Measurements from ENCODE around the gene RPS26.
"Not testable (repeated sequence)": the region's sequence is repeated elsewhere in the genome, so short reads cannot be mapped to it uniquely, and the experiment has no call there.

RPS26 gene

DNA sequence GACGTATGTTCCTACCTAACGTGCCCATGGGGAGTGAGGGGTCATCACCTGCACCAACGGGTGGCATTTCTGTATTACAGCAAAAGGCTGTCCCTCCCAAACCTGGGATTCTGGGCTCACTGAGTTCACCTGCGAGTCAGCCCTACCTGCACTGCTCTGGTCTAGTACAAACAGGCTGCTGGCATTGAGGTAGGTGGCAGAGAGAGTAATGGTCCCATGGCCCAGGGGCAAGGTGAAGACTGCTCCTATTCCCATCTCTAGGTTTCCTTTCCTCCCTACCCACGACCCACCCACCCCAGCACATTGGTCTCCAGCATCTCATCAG, 44.2 kb upstream of the RPS26 start (continued):
- no peak for TF ChIP-seq CSRNP3 (CRISPR knock-in tag; IDR thresholded peaks at IDR 0.05)
- TF ChIP-seq SNAI2 (CRISPR knock-in tag; IDR thresholded peaks at IDR 0.05), result no peak
- TF ChIP-seq PATZ1 (CRISPR knock-in tag; IDR thresholded peaks at IDR 0.05; ENCODE audit: borderline replicate concordance), result no peak
- TF ChIP-seq TCF4 (CRISPR knock-in tag; IDR thresholded peaks at IDR 0.05; ENCODE audit: borderline replicate concordance), result no peak
- no peak for TF ChIP-seq PPARA (CRISPR knock-in tag; IDR thresholded peaks at IDR 0.05; ENCODE audit: borderline replicate concordance)
- no peak for TF ChIP-seq ZNF8 (CRISPR knock-in tag; IDR thresholded peaks at IDR 0.05)
- TF ChIP-seq BACH2 (CRISPR knock-in tag; IDR thresholded peaks at IDR 0.05; ENCODE audit: borderline replicate concordance), result no peak
- no peak for TF ChIP-seq TOX (CRISPR knock-in tag; IDR thresholded peaks at IDR 0.05; ENCODE audit: borderline replicate concordance)

GRCh38 chr12:55999522-55999921, 42.2 kb upstream of the RPS26 start:
- not testable (repeated sequence) for ATAC-seq

DNA sequence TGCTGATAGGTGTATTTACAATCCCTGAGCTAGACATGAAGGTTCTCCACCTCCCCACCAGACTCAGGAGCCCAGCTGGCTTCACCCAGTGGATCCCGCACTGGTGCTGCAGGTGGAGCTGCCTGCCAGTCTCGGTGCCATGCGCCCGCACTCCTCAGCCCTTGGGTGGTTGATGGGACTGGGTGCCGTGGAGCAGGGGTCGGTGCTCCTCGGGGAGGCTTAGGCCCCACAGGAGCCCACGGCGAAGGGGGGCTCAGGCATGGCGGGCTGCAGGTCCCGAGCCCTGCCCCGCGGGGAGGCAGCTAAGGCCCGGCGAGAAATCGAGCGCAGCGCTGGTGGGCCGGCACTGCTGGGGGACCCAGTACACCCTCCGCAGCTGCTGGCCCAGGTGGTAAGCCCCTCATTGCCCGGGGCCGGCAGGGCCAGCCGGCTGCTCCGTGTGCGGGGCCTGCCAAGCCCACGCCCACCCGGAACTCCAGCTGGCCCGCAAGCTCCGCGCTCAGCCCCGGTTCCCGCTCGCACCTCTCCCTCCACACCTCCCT, 41.6 kb upstream of the RPS26 start:
- not testable (repeated sequence) for ATAC-seq

DNA sequence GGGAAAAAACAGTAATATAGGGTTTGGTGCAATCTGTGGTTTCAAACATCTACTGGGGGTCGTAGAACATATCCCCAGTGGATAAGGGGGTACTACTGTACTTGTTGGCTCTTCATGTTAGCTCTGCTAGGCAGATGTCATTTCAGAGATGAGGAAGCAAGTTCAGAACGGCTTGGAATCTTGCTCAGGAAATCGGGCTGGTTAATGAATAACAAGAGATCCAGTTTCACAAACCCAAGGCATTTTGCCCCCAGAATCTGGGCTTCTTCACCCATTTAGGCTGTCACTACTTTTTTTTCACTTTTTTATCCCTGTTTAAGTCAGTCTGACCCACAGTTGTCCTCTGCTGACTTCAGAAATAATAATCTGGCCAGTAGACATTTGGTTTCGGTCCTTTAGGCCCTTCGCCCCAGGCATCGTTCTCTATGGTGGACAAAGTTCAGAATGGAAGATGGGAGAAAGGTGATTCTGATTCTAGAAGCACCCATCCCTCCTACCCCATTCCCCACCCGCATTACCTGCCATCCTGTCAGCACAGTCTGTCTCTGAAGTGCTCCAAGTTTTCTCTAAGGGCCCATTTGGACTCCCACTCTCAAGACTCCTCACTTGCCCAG, 40.1 kb upstream of the RPS26 start:
- ATAC-seq, result no peak
- TF ChIP-seq TOX (CRISPR knock-in tag; IDR thresholded peaks at IDR 0.05; ENCODE audit: borderline replicate concordance) (no peak), OSR1 (CRISPR knock-in tag; IDR thresholded peaks at IDR 0.05) (no peak), ESRRG (CRISPR knock-in tag; IDR thresholded peaks at IDR 0.05) (no peak), TCF4 (CRISPR knock-in tag; IDR thresholded peaks at IDR 0.05; ENCODE audit: borderline replicate concordance) (no peak), RARB (CRISPR knock-in tag; IDR thresholded peaks at IDR 0.05) (no peak), ZNF8 (CRISPR knock-in tag; IDR thresholded peaks at IDR 0.05) (no peak)

DNA sequence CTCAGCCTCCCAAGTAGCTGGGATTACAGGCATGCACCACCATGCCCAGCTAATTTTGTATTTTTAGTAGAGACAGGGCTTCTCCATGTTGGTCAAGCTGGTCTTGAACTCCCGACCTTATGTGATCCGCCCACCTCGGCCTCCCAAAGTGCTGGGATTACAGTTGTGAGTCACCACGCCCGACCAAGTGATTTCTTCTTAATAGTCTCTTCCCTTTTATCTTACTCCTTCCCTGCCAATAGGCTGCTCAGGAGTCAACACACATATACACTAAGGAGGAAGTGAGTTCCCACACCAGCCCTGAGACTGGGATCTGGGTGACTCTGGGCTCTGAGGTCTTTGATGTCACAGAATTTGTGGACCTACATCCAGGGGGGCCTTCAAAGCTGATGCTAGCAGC, 38.3 kb upstream of the RPS26 start:
- not testable (repeated sequence) for ATAC-seq

GRCh38 chr12:56004211-56004610, 37.5 kb upstream of the RPS26 start:
- no peak for ATAC-seq
- TF ChIP-seq RARB (CRISPR knock-in tag; IDR thresholded peaks at IDR 0.05) (no peak), ISL1 (CRISPR knock-in tag; IDR thresholded peaks at IDR 0.05) (no peak), ZNF565 (CRISPR knock-in tag; conservative IDR thresholded peaks at IDR 0.05; ENCODE audit: low read depth) (no peak), OSR1 (CRISPR knock-in tag; IDR thresholded peaks at IDR 0.05) (no peak)

DNA sequence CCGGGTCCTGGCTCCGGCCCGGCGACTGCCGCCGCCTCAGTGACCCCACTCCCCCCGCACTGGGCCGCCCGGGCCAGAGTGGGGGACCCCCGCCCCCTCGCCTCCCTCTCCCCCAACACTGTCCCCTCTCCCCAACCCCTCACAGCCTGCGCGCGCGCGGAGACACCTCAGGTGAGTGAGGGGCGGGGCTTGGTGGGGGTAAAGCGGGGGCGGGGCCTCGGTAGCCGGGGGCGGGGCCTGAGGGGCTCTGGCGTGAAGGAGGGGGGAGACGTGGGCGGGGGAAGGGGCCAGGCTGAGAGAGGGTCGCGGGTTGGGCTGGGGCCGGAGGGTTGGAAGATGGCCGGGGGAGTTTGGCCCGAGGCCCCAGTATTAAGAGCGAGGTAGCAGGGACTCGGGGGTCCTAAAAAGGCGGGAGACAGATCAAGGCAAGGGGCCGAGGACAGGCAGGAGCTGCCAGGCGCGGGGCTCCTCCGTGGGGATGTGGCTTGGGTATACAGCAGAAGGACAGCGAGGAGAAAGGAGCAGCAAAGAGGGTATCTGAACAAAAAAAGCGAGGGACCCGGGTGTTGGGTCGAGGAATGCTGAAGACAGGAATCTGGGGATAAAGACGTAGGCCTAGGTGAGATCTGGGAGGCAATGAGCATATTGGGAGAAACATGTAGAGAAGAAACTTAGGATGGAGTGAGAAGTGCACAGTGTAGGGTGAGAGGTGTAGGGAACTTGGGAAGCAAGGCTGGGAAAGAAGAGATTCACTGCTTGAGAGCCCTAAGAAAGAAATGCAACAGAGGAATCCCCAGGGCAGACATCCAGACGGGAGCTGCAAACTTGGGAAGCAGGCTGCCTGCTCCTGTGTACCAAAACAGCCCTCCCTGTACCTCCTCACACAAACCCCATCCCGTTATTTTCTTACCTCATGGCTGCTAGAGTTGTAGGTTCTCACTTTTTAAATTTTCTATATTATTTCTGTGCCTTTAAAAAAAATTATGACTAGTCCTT, 33.9 kb upstream of the RPS26 start:
- TF ChIP-seq GLIS3 (CRISPR knock-in tag; IDR thresholded peaks at IDR 0.05) (0 out of 2 replicates have a peak, but pooled peaks have one; percentile 72), TCF4 (CRISPR knock-in tag; IDR thresholded peaks at IDR 0.05; ENCODE audit: borderline replicate concordance) (no peak), PATZ1 (CRISPR knock-in tag; IDR thresholded peaks at IDR 0.05; ENCODE audit: borderline replicate concordance) (no peak), ZFP3 (CRISPR knock-in tag; IDR thresholded peaks at IDR 0.05) (no peak), ZFP30 (CRISPR knock-in tag; IDR thresholded peaks at IDR 0.05) (no peak)
- TF ChIP-seq, protein P1, sequence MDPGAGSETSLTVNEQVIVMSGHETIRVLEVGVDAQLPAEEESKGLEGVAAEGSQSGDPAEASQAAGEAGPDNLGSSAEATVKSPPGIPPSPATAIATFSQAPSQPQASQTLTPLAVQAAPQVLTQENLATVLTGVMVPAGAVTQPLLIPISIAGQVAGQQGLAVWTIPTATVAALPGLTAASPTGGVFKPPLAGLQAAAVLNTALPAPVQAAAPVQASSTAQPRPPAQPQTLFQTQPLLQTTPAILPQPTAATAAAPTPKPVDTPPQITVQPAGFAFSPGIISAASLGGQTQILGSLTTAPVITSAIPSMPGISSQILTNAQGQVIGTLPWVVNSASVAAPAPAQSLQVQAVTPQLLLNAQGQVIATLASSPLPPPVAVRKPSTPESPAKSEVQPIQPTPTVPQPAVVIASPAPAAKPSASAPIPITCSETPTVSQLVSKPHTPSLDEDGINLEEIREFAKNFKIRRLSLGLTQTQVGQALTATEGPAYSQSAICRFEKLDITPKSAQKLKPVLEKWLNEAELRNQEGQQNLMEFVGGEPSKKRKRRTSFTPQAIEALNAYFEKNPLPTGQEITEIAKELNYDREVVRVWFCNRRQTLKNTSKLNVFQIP (CRISPR knock-in tag; IDR thresholded peaks at IDR 0.05; ENCODE audit: borderline replicate concordance, low read depth), result no peak
- TF ChIP-seq, protein P2, sequence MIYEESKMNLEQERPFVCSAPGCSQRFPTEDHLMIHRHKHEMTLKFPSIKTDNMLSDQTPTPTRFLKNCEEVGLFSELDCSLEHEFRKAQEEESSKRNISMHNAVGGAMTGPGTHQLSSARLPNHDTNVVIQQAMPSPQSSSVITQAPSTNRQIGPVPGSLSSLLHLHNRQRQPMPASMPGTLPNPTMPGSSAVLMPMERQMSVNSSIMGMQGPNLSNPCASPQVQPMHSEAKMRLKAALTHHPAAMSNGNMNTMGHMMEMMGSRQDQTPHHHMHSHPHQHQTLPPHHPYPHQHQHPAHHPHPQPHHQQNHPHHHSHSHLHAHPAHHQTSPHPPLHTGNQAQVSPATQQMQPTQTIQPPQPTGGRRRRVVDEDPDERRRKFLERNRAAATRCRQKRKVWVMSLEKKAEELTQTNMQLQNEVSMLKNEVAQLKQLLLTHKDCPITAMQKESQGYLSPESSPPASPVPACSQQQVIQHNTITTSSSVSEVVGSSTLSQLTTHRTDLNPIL (CRISPR knock-in tag; IDR thresholded peaks at IDR 0.05; ENCODE audit: low read depth), result no peak
- peak; percentile 76 for ATAC-seq

Measured in SK-N-SH treated with all-trans-retinoic acid at 6 μM for 48 hours (cell line).